Esophagus (tissue), 2 donors: ENCODE measurements around the gene CBS. TPM values are rescaled to one million over a fixed set of nuclear protein-coding genes. Genes with fewer than 3 reads are reported as not detected.

Experiments
- H3K27ac ChIP-seq, 2 donors: one replicate each; pipeline ENCODE4 v1.5.1; 2013; ENCODE audit warnings: low read depth in 2 of 2, mild to moderate bottlenecking in 2 of 2, inconsistent platforms in 1 of 2, low read length in 1 of 2, moderate library complexity in 1 of 2
- H3K27me3 ChIP-seq, 2 donors: one replicate each; pipeline ENCODE4 v1.6.1; 2013; ENCODE audit warnings: low read length in 2 of 2, control low read depth in 1 of 2, mild to moderate bottlenecking in 1 of 2; ENCODE audit not compliant: insufficient read depth in 2 of 2, control insufficient read depth in 1 of 2
- H3K36me3 ChIP-seq, 2 donors: one replicate each; pipeline ENCODE4 v1.6.1; 2013; ENCODE audit warnings: low read length in 1 of 2; ENCODE audit not compliant: control insufficient read depth in 2 of 2, insufficient read depth in 2 of 2
- H3K4me1 ChIP-seq, 2 donors: one replicate each; pipeline ENCODE4 v1.6.1; 2013; ENCODE audit warnings: low read length in 1 of 2; ENCODE audit not compliant: control insufficient read depth in 2 of 2, insufficient read depth in 2 of 2
- H3K4me3 ChIP-seq, 2 donors: one replicate each; pipeline ENCODE4 v1.5.1; 2013; ENCODE audit warnings: low read length in 2 of 2, mild to moderate bottlenecking in 2 of 2, low read depth in 1 of 2, moderate library complexity in 1 of 2
- H3K9me3 ChIP-seq, 2 donors: one replicate each; pipeline ENCODE4 v1.6.1; 2013; ENCODE audit warnings: mild to moderate bottlenecking in 2 of 2, low read depth in 1 of 2, low read length in 1 of 2, moderate library complexity in 1 of 2; ENCODE audit not compliant: control insufficient read depth in 2 of 2, insufficient read depth in 1 of 2
- WGBS, 2 donors: extraction: QIAGEN DNeasy Blood & Tissue Kit; methylation state at CpG; one replicate each; pipeline ENCODE4 v1.1.7; 2013; 5-methylcytosine and 5-hydroxymethylcytosine counted together
- polyA plus RNA-seq, 2 donors: library from polyadenylated mRNA; stranded (reverse); fragments of 200-250 nt; gene quantifications; one replicate each; pipeline ENCODE4 v1.2.3, GENCODE V29; 2013
- donor health status: healthy with polysubstance abuse.
- donor health status: Bipolar disorder and iron deficiency.

CBS gene
- polyA plus RNA-seq, 2 donors: 0.92 to 2.2 TPM

- Histone ChIP-seq H3K9me3 (no peaks in the 10 kb centered on the region), H3K4me1 (no peaks in the 10 kb centered on the region), H3K27ac (no peak overlapping the region), H3K36me3 (peaks cover 0 to 14% of the 10 kb centered on the region in 2 donors), H3K4me3 (no peak overlapping the region), H3K27me3 (no peaks in the 10 kb centered on the region)
- 91 to 92% methylated on average over 13 of the region's 13 CpGs for WGBS, 2 donors
Observed at GRCh38 chr21:43029785-43030184, 45.9 kb downstream of the CBS start.

- no peak overlapping the region for H3K27ac ChIP-seq
- H3K9me3 ChIP-seq: no peaks in the 10 kb centered on the region
- H3K4me1 ChIP-seq: no peaks in the 10 kb centered on the region
- H3K4me3 ChIP-seq: no peak overlapping the region
- H3K36me3 ChIP-seq: peaks cover 0 to 20% of the 10 kb centered on the region in 2 donors
- WGBS, 2 donors: 88 to 89% methylated on average over 27 of the region's 27 CpGs
- H3K27me3 ChIP-seq: no peaks in the 10 kb centered on the region
Observed at GRCh38 chr21:43027846-43028731, 47.5 kb downstream of the CBS start.

- H3K27me3 ChIP-seq: no peaks in the 10 kb centered on the region
- H3K9me3 ChIP-seq: no peaks in the 10 kb centered on the region
- no peak overlapping the region for H3K4me3 ChIP-seq
- H3K36me3 ChIP-seq: peaks cover 0 to 31% of the 10 kb centered on the region in 2 donors
- H3K27ac ChIP-seq: no peak overlapping the region
- no peaks in the 10 kb centered on the region for H3K4me1 ChIP-seq
- whole genome bisulfite sequencing, 2 donors: 88 to 92% methylated on average over 6 of the region's 6 CpGs
Observed at GRCh38 chr21:43025636-43026180, 49.9 kb downstream of the CBS start.

- H3K4me1 ChIP-seq: no peaks in the 10 kb centered on the region
- H3K9me3 ChIP-seq: no peaks in the 10 kb centered on the region
- no peak overlapping the region for H3K4me3 ChIP-seq
- 93 to 94% methylated on average over 17 of the region's 17 CpGs for WGBS, 2 donors
- H3K27ac ChIP-seq: no peak overlapping the region
- no peaks in the 10 kb centered on the region for H3K27me3 ChIP-seq
- H3K36me3 ChIP-seq: peaks cover 0 to 34% of the 10 kb centered on the region in 2 donors
Observed at GRCh38 chr21:43024439-43025136, 51.0 kb downstream of the CBS start.

GRCh38 chr21:43023175-43023574, 52.5 kb downstream of the CBS start:
- H3K4me3 ChIP-seq: no peak overlapping the region
- no peaks in the 10 kb centered on the region for H3K9me3 ChIP-seq
- H3K36me3 ChIP-seq: peaks cover 3 to 32% of the 10 kb centered on the region in 2 donors
- no peaks in the 10 kb centered on the region for H3K27me3 ChIP-seq
- H3K27ac ChIP-seq: no peak overlapping the region
- H3K4me1 ChIP-seq: no peaks in the 10 kb centered on the region
- WGBS, 2 donors: 90 to 93% methylated on average over 8 of the region's 8 CpGs

GRCh38 chr21:43021756-43022600, 53.7 kb downstream of the CBS start:
- WGBS, 2 donors: 93 to 94% methylated on average over 27 to 28 of the region's 28 CpGs
- H3K36me3 ChIP-seq: peaks cover 3 to 32% of the 10 kb centered on the region in 2 donors

GRCh38 chr21:43021191-43021590, 54.4 kb downstream of the CBS start:
- Histone ChIP-seq H3K4me3 (no peak overlapping the region), H3K27ac (no peak overlapping the region), H3K27me3 (no peaks in the 10 kb centered on the region), H3K36me3 (peaks cover 3 to 36% of the 10 kb centered on the region in 2 donors), H3K4me1 (no peaks in the 10 kb centered on the region), H3K9me3 (no peaks in the 10 kb centered on the region)
- 93 to 94% methylated on average over 10 of the region's 10 CpGs for WGBS, 2 donors

More at GRCh38 chr21:43021756-43022600, 53.7 kb downstream of the CBS start:
- Histone ChIP-seq H3K4me1 (no peaks in the 10 kb centered on the region), H3K4me3 (no peak overlapping the region), H3K27me3 (no peaks in the 10 kb centered on the region), H3K27ac (no peak overlapping the region), H3K9me3 (no peaks in the 10 kb centered on the region)

- no peaks in the 10 kb centered on the region for H3K4me1 ChIP-seq
- no peak overlapping the region for H3K27ac ChIP-seq
- H3K9me3 ChIP-seq: no peaks in the 10 kb centered on the region
- no peaks in the 10 kb centered on the region for H3K27me3 ChIP-seq
- peaks cover 3 to 39% of the 10 kb centered on the region in 2 donors for H3K36me3 ChIP-seq
- 90 to 95% methylated on average over 6 of the region's 6 CpGs for WGBS, 2 donors
- no peak overlapping the region for H3K4me3 ChIP-seq
Observed at GRCh38 chr21:43020771-43021170, 54.9 kb downstream of the CBS start.

GRCh38 chr21:43020177-43020576, 55.5 kb downstream of the CBS start:
- Histone ChIP-seq H3K4me1 (no peaks in the 10 kb centered on the region), H3K4me3 (no peak overlapping the region), H3K36me3 (peaks cover 3 to 39% of the 10 kb centered on the region in 2 donors), H3K9me3 (no peaks in the 10 kb centered on the region), H3K27ac (no peak overlapping the region), H3K27me3 (no peaks in the 10 kb centered on the region)
- 94 to 95% methylated on average over 13 of the region's 13 CpGs for WGBS, 2 donors
